ENCODE data around the gene TBL1XR1.

Gene TBL1XR1

DNA sequence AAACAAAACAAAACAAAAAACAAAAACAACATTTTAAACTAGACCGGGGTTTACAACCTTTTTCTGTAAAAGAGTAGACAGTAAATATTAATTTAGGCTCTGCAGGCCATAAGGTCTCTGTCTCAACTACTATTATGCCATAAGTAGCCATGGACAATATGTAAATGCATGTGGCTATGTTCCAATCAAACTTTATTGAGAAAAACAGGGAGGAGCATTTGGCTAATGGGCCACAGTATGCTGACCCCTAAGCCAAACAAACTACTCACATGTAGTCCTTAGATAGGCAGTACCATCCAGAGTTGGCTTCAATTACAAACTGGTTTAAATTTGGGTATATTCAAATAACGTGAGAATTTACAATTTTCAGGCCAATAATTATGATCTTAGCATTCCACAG is 144.2 kb downstream of the TBL1XR1 start:
- Histone ChIP-seq H3K4me3 (IDR thresholded peaks at IDR 0.05; ENCODE audit: insufficient read depth, low read depth, low read length) (no peak overlapping the region), H2AFZ (ENCODE audit: low read depth) (no peak overlapping the region), H3K36me3 (ENCODE audit: insufficient read depth) (0 out of 2 replicates have a peak, but pooled peaks cover 4% of the 10 kb centered on the region), H3K4me1 (ENCODE audit: low read depth, poor library complexity, severe bottlenecking) (peaks cover 72% of the 10 kb centered on the region), H3K27me3 (ENCODE audit: insufficient read depth, low read depth) (no peaks in the 10 kb centered on the region), H4K20me1 (ENCODE audit: insufficient read depth) (0 out of 2 replicates have a peak, but pooled peaks cover 5% of the 10 kb centered on the region), H3K4me2 (no peak overlapping the region), H3K27ac (no peak overlapping the region), H3K79me2 (ENCODE audit: insufficient read depth, low read depth) (peaks cover 86% of the 10 kb centered on the region), H3K9ac (no peak overlapping the region)
- TF ChIP-seq, protein P1, sequence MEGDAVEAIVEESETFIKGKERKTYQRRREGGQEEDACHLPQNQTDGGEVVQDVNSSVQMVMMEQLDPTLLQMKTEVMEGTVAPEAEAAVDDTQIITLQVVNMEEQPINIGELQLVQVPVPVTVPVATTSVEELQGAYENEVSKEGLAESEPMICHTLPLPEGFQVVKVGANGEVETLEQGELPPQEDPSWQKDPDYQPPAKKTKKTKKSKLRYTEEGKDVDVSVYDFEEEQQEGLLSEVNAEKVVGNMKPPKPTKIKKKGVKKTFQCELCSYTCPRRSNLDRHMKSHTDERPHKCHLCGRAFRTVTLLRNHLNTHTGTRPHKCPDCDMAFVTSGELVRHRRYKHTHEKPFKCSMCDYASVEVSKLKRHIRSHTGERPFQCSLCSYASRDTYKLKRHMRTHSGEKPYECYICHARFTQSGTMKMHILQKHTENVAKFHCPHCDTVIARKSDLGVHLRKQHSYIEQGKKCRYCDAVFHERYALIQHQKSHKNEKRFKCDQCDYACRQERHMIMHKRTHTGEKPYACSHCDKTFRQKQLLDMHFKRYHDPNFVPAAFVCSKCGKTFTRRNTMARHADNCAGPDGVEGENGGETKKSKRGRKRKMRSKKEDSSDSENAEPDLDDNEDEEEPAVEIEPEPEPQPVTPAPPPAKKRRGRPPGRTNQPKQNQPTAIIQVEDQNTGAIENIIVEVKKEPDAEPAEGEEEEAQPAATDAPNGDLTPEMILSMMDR (conservative IDR thresholded peaks at IDR 0.05; ENCODE audit: low read depth, low read length): no peak

DNA sequence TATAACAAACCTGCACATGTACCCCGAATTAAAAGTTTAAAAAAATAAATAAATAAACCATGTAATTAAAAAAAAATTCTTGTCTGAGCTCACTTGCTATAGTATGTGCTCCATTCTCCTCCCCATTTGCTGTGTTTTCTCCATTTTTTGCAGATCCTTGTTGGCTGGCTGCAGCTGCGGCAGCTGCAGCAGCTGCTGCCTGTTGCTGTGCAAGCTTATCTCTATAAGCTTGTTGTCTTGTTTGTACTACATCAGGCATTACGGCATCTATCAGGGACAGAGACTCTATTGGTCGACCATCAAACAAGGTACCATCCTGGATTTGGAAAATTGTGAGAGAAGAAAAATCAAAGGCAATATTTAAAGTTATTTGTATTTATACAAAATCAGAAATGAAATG is 145.9 kb downstream of the TBL1XR1 start:
- Histone ChIP-seq H3K79me2 (ENCODE audit: insufficient read depth, low read depth) (peaks cover 81% of the 10 kb centered on the region), H2AFZ (ENCODE audit: low read depth) (no peak overlapping the region), H3K4me3 (IDR thresholded peaks at IDR 0.05; ENCODE audit: insufficient read depth, low read depth, low read length) (no peak overlapping the region), H3K36me3 (ENCODE audit: insufficient read depth) (peaks cover 14% of the 10 kb centered on the region; the same call in 1 of the 2 replicates), H3K4me2 (0 out of 2 replicates have a peak overlapping the region, but pooled peaks have one; percentile 1), H4K20me1 (ENCODE audit: insufficient read depth) (0 out of 2 replicates have a peak, but pooled peaks cover 5% of the 10 kb centered on the region), H3K4me1 (ENCODE audit: low read depth, poor library complexity, severe bottlenecking) (peaks cover 55% of the 10 kb centered on the region), H3K27ac (no peak overlapping the region), H3K9ac (no peak overlapping the region), H3K27me3 (ENCODE audit: insufficient read depth, low read depth) (no peaks in the 10 kb centered on the region)
- TF ChIP-seq, protein P1 (conservative IDR thresholded peaks at IDR 0.05; ENCODE audit: low read depth, low read length): no peak

DNA sequence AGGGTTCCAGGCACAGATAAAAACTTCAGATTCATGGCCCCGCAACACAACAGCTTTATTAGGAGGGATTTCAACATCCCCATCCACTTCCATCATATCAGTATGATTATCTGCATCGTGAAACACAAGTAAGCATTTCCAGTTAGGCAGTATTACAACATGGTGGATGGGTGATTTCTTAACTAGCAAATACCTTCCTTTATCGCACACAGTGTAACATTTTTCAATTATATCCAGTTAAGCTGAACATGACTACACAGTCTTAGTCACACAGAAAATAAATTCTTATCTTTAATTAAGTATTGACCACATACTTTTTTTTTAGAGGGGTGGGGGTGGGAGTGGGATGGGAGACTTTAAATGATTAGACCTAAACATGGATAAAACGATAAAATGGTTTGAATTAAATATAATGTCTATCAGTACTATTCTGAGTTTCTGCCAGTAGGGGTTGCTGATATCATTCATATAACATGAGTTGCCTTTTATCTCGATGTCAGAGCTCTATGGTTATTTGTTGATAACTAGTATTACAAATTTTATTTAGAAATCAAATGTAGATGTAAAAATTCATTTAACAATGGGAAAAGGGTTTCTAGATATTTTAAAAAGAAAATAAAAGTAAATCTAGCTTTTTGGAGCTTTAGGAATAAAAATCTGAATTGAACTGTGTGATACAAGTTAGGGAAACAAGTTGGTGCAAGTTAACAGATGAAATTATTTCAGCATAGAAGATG is 146.6 kb downstream of the TBL1XR1 start:
- H3K4me3 ChIP-seq (IDR thresholded peaks at IDR 0.05; ENCODE audit: insufficient read depth, low read depth, low read length): no peak overlapping the region
- H3K27ac ChIP-seq: no peak overlapping the region
- H2AFZ ChIP-seq (ENCODE audit: low read depth): no peak overlapping the region
- H3K9ac ChIP-seq: no peak overlapping the region
- H3K79me2 ChIP-seq (ENCODE audit: insufficient read depth, low read depth): peaks cover 74% of the 10 kb centered on the region
- H3K27me3 ChIP-seq (ENCODE audit: insufficient read depth, low read depth): no peaks in the 10 kb centered on the region
- no peaks in the 10 kb centered on the region for H4K20me1 ChIP-seq (ENCODE audit: insufficient read depth)
- TF ChIP-seq, protein P1 (conservative IDR thresholded peaks at IDR 0.05; ENCODE audit: low read depth, low read length): peak; percentile 74
- H3K4me2 ChIP-seq: no peak overlapping the region
- peaks cover 48% of the 10 kb centered on the region for H3K4me1 ChIP-seq (ENCODE audit: low read depth, poor library complexity, severe bottlenecking)
- H3K36me3 ChIP-seq (ENCODE audit: insufficient read depth): peaks cover 14% of the 10 kb centered on the region; the same call in 1 of the 2 replicates

DNA sequence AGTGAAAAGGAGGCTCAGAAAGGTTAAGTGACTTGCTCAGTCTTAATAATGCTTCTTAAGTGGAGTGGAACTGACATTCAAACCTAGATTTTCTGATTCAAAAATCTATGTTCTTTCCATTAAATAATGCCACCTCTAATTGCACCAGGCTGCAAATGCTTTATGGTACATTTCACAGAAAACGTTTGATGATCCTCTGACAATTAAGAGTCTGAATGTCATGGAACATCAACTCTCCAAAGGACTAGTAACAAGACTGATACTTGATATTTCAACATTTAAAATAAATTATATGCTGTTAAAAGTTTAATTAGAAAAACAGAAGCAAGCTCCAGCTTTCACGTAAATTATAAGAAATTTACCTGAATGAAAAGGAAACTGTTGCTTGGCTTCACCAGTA is 151.5 kb downstream of the TBL1XR1 start:
- H3K36me3 ChIP-seq (ENCODE audit: insufficient read depth): peaks cover 24% of the 10 kb centered on the region; the same call in 1 of the 2 replicates
- H3K9ac ChIP-seq: no peak overlapping the region
- H3K4me2 ChIP-seq: no peak overlapping the region
- no peak overlapping the region for H3K4me3 ChIP-seq (IDR thresholded peaks at IDR 0.05; ENCODE audit: insufficient read depth, low read depth, low read length)
- no peak overlapping the region for H2AFZ ChIP-seq (ENCODE audit: low read depth)
- peaks cover 31% of the 10 kb centered on the region for H3K4me1 ChIP-seq (ENCODE audit: low read depth, poor library complexity, severe bottlenecking)
- no peaks in the 10 kb centered on the region for H4K20me1 ChIP-seq (ENCODE audit: insufficient read depth)
- H3K27me3 ChIP-seq (ENCODE audit: insufficient read depth, low read depth): no peaks in the 10 kb centered on the region
- TF ChIP-seq, protein P1 (conservative IDR thresholded peaks at IDR 0.05; ENCODE audit: low read depth, low read length): no peak
- H3K27ac ChIP-seq: no peak overlapping the region
- H3K79me2 ChIP-seq (ENCODE audit: insufficient read depth, low read depth): peaks cover 41% of the 10 kb centered on the region
